A673 (cell line): ENCODE data around the gene MTFR1L. TPM values are rescaled to one million over a fixed set of nuclear protein-coding genes. Genes with fewer than 3 reads are reported as not detected.

Experiments used
- BruUV-seq: library from RNA; stranded (reverse); fragments of 400-500 nt; replicated peaks from 2 replicates; lab custom pipeline; 2021; lab: Mats Ljungman, UMichigan
- CTCF ChIA-PET: fragments of 300-600 bp; sonication (Branson Sonifier 250); formaldehyde crosslinking; loops from one replicate; lab custom pipeline; 2022; ENCODE audit warnings: antibody characterized with exemption; lab: Charles Lee
- POLR2A ChIA-PET: fragments of 300-600 bp; sonication (Branson Sonifier 250); formaldehyde crosslinking; loops from one replicate; lab custom pipeline; 2022; ENCODE audit warnings: antibody characterized with exemption; ENCODE audit not compliant: low non-redundant PET; lab: Charles Lee
- DNase-seq: peaks from one replicate; pipeline ENCODE4 v3.0.0-alpha.2; 2015; ENCODE audit warnings: low spot score
- H3K27ac ChIP-seq: fragments of 200-600 bp; sonication (generic); 2 replicates; pipeline ENCODE4 v1.5.1; 2016; ENCODE audit warnings: mixed run types, low read depth, mild to moderate bottlenecking, mixed read lengths, antibody characterized with exemption, low read length; ENCODE audit not compliant: poor library complexity, severe bottlenecking
- H3K27me3 ChIP-seq: fragments of 200-600 bp; sonication (generic); replicated peaks from 2 replicates; pipeline ENCODE4 v1.6.1; 2017; ENCODE audit warnings: mixed run types, low read depth, mild to moderate bottlenecking, mixed read lengths, antibody characterized with exemption, low read length; ENCODE audit not compliant: insufficient read depth, poor library complexity
- H3K36me3 ChIP-seq: fragments of 200-600 bp; sonication (generic); 2 replicates; pipeline ENCODE4 v1.6.1; 2016; ENCODE audit warnings: mixed run types, mild to moderate bottlenecking, mixed read lengths, antibody characterized with exemption, low read length; ENCODE audit not compliant: insufficient read depth, poor library complexity, severe bottlenecking
- H3K4me1 ChIP-seq: fragments of 200-600 bp; sonication (generic); 2 replicates; pipeline ENCODE4 v1.6.1; 2017; ENCODE audit warnings: mixed run types, mild to moderate bottlenecking, mixed read lengths, antibody characterized with exemption, low read length; ENCODE audit not compliant: insufficient read depth, poor library complexity, severe bottlenecking
- H3K4me3 ChIP-seq: fragments of 200-600 bp; sonication (generic); 2 replicates; pipeline ENCODE4 v1.5.1; 2016; ENCODE audit warnings: low read depth, mixed run types, mild to moderate bottlenecking, mixed read lengths, low read length; ENCODE audit not compliant: poor library complexity, severe bottlenecking
- H3K9me3 ChIP-seq: fragments of 200-600 bp; sonication (generic); 2 replicates; pipeline ENCODE4 v1.6.1; 2016; ENCODE audit warnings: mixed run types, low read depth, mild to moderate bottlenecking, mixed read lengths, antibody characterized with exemption, low read length; ENCODE audit not compliant: poor library complexity, severe bottlenecking
- CTCF ChIP-seq: fragments of 300-800, 200-600 bp; sonication (generic); conservative IDR thresholded peaks from 2 replicates; pipeline ENCODE4 v1.5.1; 2017; ENCODE audit warnings: low read depth, mild to moderate bottlenecking, antibody characterized with exemption, low read length, moderate library complexity, mixed read lengths
- EZH2 ChIP-seq: fragments of 200-600 bp; sonication (generic); IDR thresholded peaks from 2 replicates; pipeline ENCODE4 v1.6.1; 2017; ENCODE audit warnings: borderline replicate concordance, low read depth, mild to moderate bottlenecking, mixed read lengths, antibody characterized with exemption, low read length; ENCODE audit not compliant: poor library complexity, severe bottlenecking
- intact Hi-C: fragments of 100-400 bp; cut with micrococcal nuclease; formaldehyde crosslinking; loops from one replicate; pipeline ENCODE4 v1.10.0; 2022; ENCODE audit not compliant: unreplicated experiment
- total RNA-seq: library from RNA; stranded (reverse); gene quantifications from 2 replicates; pipeline ENCODE4 v1.2.3, GENCODE V29; 2021

Gene MTFR1L
- total RNA-seq, 1 experiment from 2014 or later, result 45.0 TPM

GRCh38 chr1:25877155-25877554 is 57.4 kb downstream of the MTFR1L start:
- POLR2A ChIA-PET, result interaction anchor here (0.5 kb wide), 1 partner anchor 12 kb away, joined by 11 read pairs; no protein-coding TSS in a partner anchor
- H3K27ac ChIP-seq, result no peak overlapping the region
- CTCF ChIA-PET, result no interaction called here

GRCh38 chr1:25878690-25879089 is 58.9 kb downstream of the MTFR1L start:
- no peak for DNase-seq
- no peak for TF ChIP-seq EZH2
- TF ChIP-seq CTCF, result no peak
- Histone ChIP-seq H3K9me3 (no peaks in the 10 kb centered on the region), H3K27ac (no peak overlapping the region), H3K4me3 (no peak overlapping the region), H3K36me3 (no peaks in the 10 kb centered on the region), H3K27me3 (no peaks in the 10 kb centered on the region), H3K4me1 (peaks cover 7% of the 10 kb centered on the region)
- intact Hi-C loops, result no loop called here
- ChIA-PET POLR2A (no interaction called here), CTCF (interaction anchor here (0.6 kb wide), 2 partner anchors 43 to 158 kb away, joined by 3 read pairs; no protein-coding TSS in a partner anchor)
- BruUV-seq, result no TSS peak

More at GRCh38 chr1:25877155-25877554, 57.4 kb downstream of the MTFR1L start:
- DNase-seq, result no peak
- Histone ChIP-seq H3K36me3 (no peaks in the 10 kb centered on the region), H3K27me3 (no peaks in the 10 kb centered on the region), H3K4me3 (no peak overlapping the region), H3K4me1 (peaks cover 7% of the 10 kb centered on the region), H3K9me3 (no peaks in the 10 kb centered on the region)
- intact Hi-C loops, result no loop called here
- TF ChIP-seq CTCF, result no peak
- TF ChIP-seq EZH2, result no peak
- no TSS peak for BruUV-seq

- Histone ChIP-seq H3K4me1 (peaks cover 7% of the 10 kb centered on the region), H3K27ac (no peak overlapping the region), H3K36me3 (no peaks in the 10 kb centered on the region), H3K27me3 (no peaks in the 10 kb centered on the region), H3K4me3 (no peak overlapping the region), H3K9me3 (no peaks in the 10 kb centered on the region)
- POLR2A ChIA-PET, result no interaction called here
- no peak for DNase-seq
- CTCF ChIA-PET, result no interaction called here
- intact Hi-C loops, result no loop called here
- BruUV-seq, result no TSS peak
- TF ChIP-seq CTCF, result no peak
These were observed 59.9 kb downstream of the MTFR1L start for GRCh38 chr1:25879675-25880074.
